GM12891 (cell line): Measurements from ENCODE around the gene TTC9B.

Source experiments
- PAX5 ChIP-seq: IDR thresholded peaks from 2 replicates; pipeline ENCODE4 v1.6.1; 2011; ENCODE audit warnings: low read length, moderate library complexity, mild to moderate bottlenecking; ENCODE audit not compliant: insufficient read depth, severe bottlenecking
- POLR2A ChIP-seq: IDR thresholded peaks from 2 replicates; pipeline ENCODE4 v1.6.1; 2011; ENCODE audit warnings: low read depth, low read length, control low read depth
- POLR2AphosphoS5 ChIP-seq: IDR thresholded peaks from 2 replicates; pipeline ENCODE4 v1.6.1; 2011; ENCODE audit warnings: low read depth, low read length, control low read depth
- POU2F2 ChIP-seq: IDR thresholded peaks from 2 replicates; pipeline ENCODE4 v1.6.1; 2011; ENCODE audit warnings: low read depth, mild to moderate bottlenecking, control low read depth, low read length, moderate library complexity
- SPI1 ChIP-seq: IDR thresholded peaks from 2 replicates; pipeline ENCODE4 v1.6.1; 2011; ENCODE audit warnings: low read depth, low read length, control low read depth
- TAF1 ChIP-seq: IDR thresholded peaks from 2 replicates; pipeline ENCODE4 v1.6.1; 2011; ENCODE audit warnings: low read depth, low read length, control low read depth

DNA sequence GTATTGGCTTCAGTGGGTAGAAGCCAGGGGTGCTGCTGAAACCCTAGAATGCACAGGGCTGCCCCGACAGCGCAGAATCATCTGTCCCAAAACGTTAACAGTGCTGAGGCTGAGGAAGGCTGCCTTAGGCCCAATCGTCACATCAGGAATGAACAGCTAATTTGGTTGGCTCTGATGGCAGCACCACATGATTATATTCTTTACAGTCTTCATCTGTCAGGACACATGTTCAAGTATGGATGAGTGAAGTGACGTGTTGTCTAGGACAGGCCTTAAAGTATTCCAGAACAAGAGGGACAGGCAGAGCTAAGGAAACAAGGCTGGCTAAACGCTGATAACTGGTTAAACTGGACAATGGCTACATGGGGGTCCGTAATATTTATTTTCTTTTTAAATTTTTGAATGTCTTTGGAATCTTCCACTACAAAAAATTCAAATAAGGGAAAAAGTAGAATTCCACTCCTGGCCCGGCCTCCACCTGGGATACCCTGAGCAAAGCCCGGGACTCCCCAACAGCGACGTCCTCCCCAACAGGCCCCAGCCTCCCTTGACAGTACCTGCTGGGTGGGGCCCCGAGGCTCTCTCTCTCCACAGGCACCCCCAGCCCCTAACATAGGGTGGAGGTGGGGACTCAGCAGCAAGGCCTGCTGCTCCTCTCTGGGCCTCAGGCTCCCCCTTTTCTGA, 23.1 kb upstream of the TTC9B start:
- TF ChIP-seq TAF1 (no peak), POU2F2 (no peak), POLR2AphosphoS5 (no peak), POLR2A (no peak), SPI1 (no peak), PAX5 (no peak)
